Activated CD8-positive, alpha-beta memory T cell treated with anti-CD3 and anti-CD28 coated beads for 36 hours (primary cell): Measurements from ENCODE around the gene TOM1L2. TPM values are rescaled to one million over a fixed set of nuclear protein-coding genes. Genes with fewer than 3 reads are reported as not detected.

Experiments
- total RNA-seq, 2 experiments: library from RNA; stranded (reverse); gene quantifications; one replicate each; pipeline ENCODE4 v1.2.3, GENCODE V29; 2021

The TOM1L2 gene
- total RNA-seq, 2 experiments from 2014 or later: 7.9 to 9.8 TPM

Other genes starting within 250 kb of the TOM1L2 start
- gene SREBF1, start 135.4 kb downstream of the TOM1L2 start, total RNA-seq: 10 to 100 TPM; 69.3 to 73.6 TPM
- under 1 TPM; 0.48 to 0.55 TPM for gene DRC3, start 462 bp upstream of the TOM1L2 start, total RNA-seq
- 10 to 100 TPM; 28.2 to 37.3 TPM for gene ATPAF2, start 66.8 kb upstream of the TOM1L2 start, total RNA-seq
- gene GID4, start 67.0 kb upstream of the TOM1L2 start, total RNA-seq: 10 to 100 TPM; 11.0 to 11.4 TPM
- 10 to 100 TPM; 53.2 to 53.7 TPM for gene DRG2, start 115.5 kb upstream of the TOM1L2 start, total RNA-seq
- under 1 TPM; 0.27 to 0.46 TPM for gene MYO15A, start 136.4 kb upstream of the TOM1L2 start, total RNA-seq
- gene ALKBH5, start 211.4 kb upstream of the TOM1L2 start, total RNA-seq: 100 to 1,000 TPM; 173 TPM